GM23338 (cell line): Measurements from ENCODE around the gene HDAC9.

Experiments
- CREB1 ChIP-seq: fragments of 250-450 bp; sonication (Bioruptor Pico); IDR thresholded peaks from 2 replicates; pipeline ENCODE4 v1.5.0; 2020; ENCODE audit warnings: low read depth, mild to moderate bottlenecking, moderate library complexity
- CTCF ChIP-seq, 2 experiments: fragments of 200-600 bp in 1 of 2; sonication (generic) in 1 of 2; conservative IDR thresholded peaks; 2 replicates each; pipeline versions ENCODE4 v1.5.1 to v1.6.1; 2016 to 2017; ENCODE audit warnings: antibody characterized with exemption in 2 of 2, low read depth in 2 of 2, mild to moderate bottlenecking in 2 of 2, moderate library complexity in 1 of 2
- ETS1 ChIP-seq: IDR thresholded peaks from 2 replicates; pipeline ENCODE4 v1.6.1; 2016; ENCODE audit warnings: antibody characterized with exemption
- EZH2 ChIP-seq: fragments of 200-600 bp; sonication (generic); IDR thresholded peaks from one replicate; pipeline ENCODE4 v1.8.0; 2017; ENCODE audit warnings: antibody characterized with exemption, mild to moderate bottlenecking, low read depth; ENCODE audit not compliant: unreplicated experiment
- EZH2phosphoT487 ChIP-seq: fragments of 200-600 bp; sonication (generic); IDR thresholded peaks from one replicate; pipeline ENCODE4 v1.8.1; 2018; ENCODE audit warnings: antibody characterized with exemption; ENCODE audit not compliant: unreplicated experiment
- JUNB ChIP-seq: IDR thresholded peaks from one replicate; pipeline ENCODE4 v1.6.1; 2016; ENCODE audit warnings: antibody characterized with exemption; ENCODE audit not compliant: unreplicated experiment
- NANOG ChIP-seq: IDR thresholded peaks from 2 replicates; pipeline ENCODE4 v1.6.1; 2016; ENCODE audit warnings: antibody characterized with exemption, borderline replicate concordance
- POLR2AphosphoS5 ChIP-seq: IDR thresholded peaks from 2 replicates; pipeline ENCODE4 v1.6.1; 2016; ENCODE audit warnings: antibody characterized with exemption, low read depth
- REST ChIP-seq: IDR thresholded peaks from one replicate; pipeline ENCODE4 v1.6.1; 2018; ENCODE audit warnings: antibody characterized with exemption; ENCODE audit not compliant: unreplicated experiment
- STAT1 ChIP-seq: IDR thresholded peaks from one replicate; pipeline ENCODE4 v1.6.1; 2016; ENCODE audit warnings: antibody characterized with exemption; ENCODE audit not compliant: unreplicated experiment
- ZNF331 ChIP-seq: fragments of 250-450 bp; sonication (Bioruptor Pico); IDR thresholded peaks from 2 replicates; pipeline ENCODE4 v1.5.0; 2020; ENCODE audit warnings: low read depth, mild to moderate bottlenecking, moderate library complexity

GRCh38 chr7:18663321-18663720, 167.8 kb downstream of the HDAC9 start:
- TF ChIP-seq CTCF (conservative IDR thresholded peaks at IDR 0.05; ENCODE audit: low read depth in 2 of 2) (no peak), EZH2 (no peak), EZH2phosphoT487 (no peak), POLR2AphosphoS5 (no peak), REST (no peak), ETS1 (no peak), JUNB (no peak), ZNF331 (CRISPR knock-in tag) (no peak), STAT1 (no peak), NANOG (no peak), CREB1 (CRISPR knock-in tag) (no peak)
